Heart right ventricle (tissue), 16 donors: ENCODE data around the gene SLC38A11. TPM values are rescaled to one million over a fixed set of nuclear protein-coding genes. Genes with fewer than 3 reads are reported as not detected.
"Not testable (repeated sequence)": the region's sequence is repeated elsewhere in the genome, so short reads cannot be mapped to it uniquely, and the experiment has no call there.

Experiments used
- ATAC-seq, 8 donors: fragments of 200-7000 bp; cut with Tn5 transposase; one replicate each; pipeline ENCODE4 v1.9.1; 2020; ENCODE audit warnings: mild to moderate bottlenecking in 8 of 8, moderate library complexity in 8 of 8, moderate number of reproducible peaks in 1 of 8
- DNase-seq, 2 donors: peaks; one replicate each; pipeline ENCODE4 v3.0.0-alpha.2; 2020
- H3K27ac ChIP-seq, 10 donors: fragments of 200-600 bp; sonication (generic) in 2 of 10; one replicate each; pipeline versions ENCODE4 v1.5.0 to v1.8.0; 2020 to 2022; ENCODE audit warnings: mild to moderate bottlenecking in 3 of 10
- H3K27me3 ChIP-seq, 7 donors: fragments of 200-600 bp; one replicate each; pipeline ENCODE4 v1.8.0; 2021 to 2022; ENCODE audit warnings: mild to moderate bottlenecking in 2 of 7
- H3K36me3 ChIP-seq, 9 donors: fragments of 200-600 bp; sonication (generic) in 1 of 9; one replicate each; pipeline versions ENCODE4 v1.5.0 to v1.8.0; 2020 to 2022; ENCODE audit warnings: mild to moderate bottlenecking in 2 of 9
- H3K4me1 ChIP-seq, 9 donors: fragments of 200-600 bp; sonication (generic) in 1 of 9; one replicate each; pipeline versions ENCODE4 v1.5.0 to v1.8.0; 2020 to 2022; ENCODE audit warnings: mild to moderate bottlenecking in 4 of 9
- H3K4me3 ChIP-seq, 10 donors: fragments of 200-600 bp; sonication (generic) in 2 of 10; one replicate each; pipeline versions ENCODE4 v1.5.0 to v1.8.0; 2020 to 2022; ENCODE audit warnings: mild to moderate bottlenecking in 7 of 10, moderate library complexity in 2 of 10
- H3K9me3 ChIP-seq, 11 donors: fragments of 200-600 bp in 10 of 11; sonication (generic) in 2 of 11; one replicate each; pipeline versions ENCODE4 v1.5.0 to v1.8.0; 2013 to 2022; ENCODE audit warnings: mild to moderate bottlenecking in 2 of 11, control low read depth in 1 of 11, moderate library complexity in 1 of 11
- WGBS, 2 donors: extraction: QIAGEN DNeasy Blood & Tissue Kit; methylation state at CpG; one replicate each; pipeline ENCODE4 v1.1.7; 2013; ENCODE audit warnings: inconsistent platforms in 1 of 2; 5-methylcytosine and 5-hydroxymethylcytosine counted together
- intact Hi-C, 10 donors: fragments of 100-400 bp; cut with DNase I; formaldehyde crosslinking; loops; one replicate each; pipeline versions ENCODE4 v1.11.1 to v1.14.2; 2022
- long read RNA-seq, 3 donors: library from polyadenylated mRNA; unstranded; transcript quantifications; one replicate each; pipeline ENCODE4 v2.0.0, GENCODE V29; 2020 to 2021
- polyA plus RNA-seq, 2 donors: library from polyadenylated mRNA; stranded (reverse); fragments of 200-250 nt; gene quantifications; one replicate each; pipeline ENCODE4 v1.2.3, GENCODE V29; 2013
- total RNA-seq, 10 donors: library from RNA; stranded (reverse); fragmentation: NEBNext Ultra II Directional in 3 of 10; extraction: Animal tissue kit (Norgen Biotek cat#: 25700) in 3 of 10; gene quantifications; one replicate each; pipeline versions ENCODE4 v1.2.1 to v1.2.4, GENCODE V29; 2021 to 2023
- TF ChIP-seq, protein P1 (sequence below), 9 donors: fragments of 200-600 bp; sonication (generic) in 2 of 9; IDR thresholded peaks; one replicate each; pipeline versions ENCODE4 v1.5.0 to v1.8.0; 2021 to 2022; ENCODE audit warnings: antibody characterized with exemption in 9 of 9, mild to moderate bottlenecking in 5 of 9, moderate library complexity in 1 of 9
- donor health status: Arrhythmogenic right ventricular cardiomyopathy.
- donor health status: ischemic (EF 13 %, LVEDD 7.1; RV severe dilation, severe dysfunction).
- donor health status: healthy with polysubstance abuse.
- donor health status: DM: no; HTN: yes; CAD: no.
- donor health status: DM: no; HTN: no; CAD: no.
- donor health status: ischemic (EF 25% LVEDD 6.9; RV normal size, moderate dysfunction).
- donor health status: ischemic (EF 25% LVEDD 5.7; RV mildly dilated, moderate dysfunction).
- donor health status: healthy.
- donor health status: DM: yes; HTN: yes; CAD: no.
- donor health status: Ischemic cardiomyopathy.
- donor health status: ischemic (EF 35%, LVEDD 5.7; RV mildly dilated, moderate dysfunction).
- donor health status: nonischemic (EF 11% LVEDD 7.7; RV severe dilation, severe dysfunction).
- donor health status: DM: yes; HTN: yes; CAD: no.
- donor health status: PGD.
- donor health status: ischemic (EF 29% LVEDD 5.4; RV normal size, mild dysfunction).
- donor health status: nonischemic (EF 23%, LVEDD 6.1; RV moderate dilation, normal function).

The SLC38A11 gene, protein sequence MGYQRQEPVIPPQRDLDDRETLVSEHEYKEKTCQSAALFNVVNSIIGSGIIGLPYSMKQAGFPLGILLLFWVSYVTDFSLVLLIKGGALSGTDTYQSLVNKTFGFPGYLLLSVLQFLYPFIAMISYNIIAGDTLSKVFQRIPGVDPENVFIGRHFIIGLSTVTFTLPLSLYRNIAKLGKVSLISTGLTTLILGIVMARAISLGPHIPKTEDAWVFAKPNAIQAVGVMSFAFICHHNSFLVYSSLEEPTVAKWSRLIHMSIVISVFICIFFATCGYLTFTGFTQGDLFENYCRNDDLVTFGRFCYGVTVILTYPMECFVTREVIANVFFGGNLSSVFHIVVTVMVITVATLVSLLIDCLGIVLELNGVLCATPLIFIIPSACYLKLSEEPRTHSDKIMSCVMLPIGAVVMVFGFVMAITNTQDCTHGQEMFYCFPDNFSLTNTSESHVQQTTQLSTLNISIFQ
- total RNA-seq (1 to 10 TPM in 1 of 10 donors, under 1 TPM in 8, not detected in 1; 0.11 to 1.4 (median 0.45) TPM), polyA plus RNA-seq (1 to 10 TPM in 1 of 2 donors, under 1 TPM in 1; 0.43 to 3.0 TPM)
- long read RNA-seq, donor 1: 0 reads
- long read RNA-seq, donor 2: 0 reads
- long read RNA-seq, donor 3: 0 reads

- 9 to 12% methylated on average over 34 of the region's 34 CpGs for WGBS, 2 donors
- Histone ChIP-seq H3K27ac (no peak within 1 kb of the TSS), H3K4me3 (peak within 1 kb of the TSS; percentile 14 to 54 (median 43)), H3K36me3 (no peaks in the 10 kb centered on the region), H3K9me3 (no peaks in the 10 kb centered on the region), H3K27me3 (peaks cover 0 to 38% (median 18%) of the 10 kb centered on the region in 7 donors), H3K4me1 (peaks cover 0 to 8% (median 0%) of the 10 kb centered on the region in 9 donors)
- DNase-seq (peak; percentile 9 to 33), ATAC-seq (peak; percentile 38 to 92 (median 71))
- TF ChIP-seq, protein P1, sequence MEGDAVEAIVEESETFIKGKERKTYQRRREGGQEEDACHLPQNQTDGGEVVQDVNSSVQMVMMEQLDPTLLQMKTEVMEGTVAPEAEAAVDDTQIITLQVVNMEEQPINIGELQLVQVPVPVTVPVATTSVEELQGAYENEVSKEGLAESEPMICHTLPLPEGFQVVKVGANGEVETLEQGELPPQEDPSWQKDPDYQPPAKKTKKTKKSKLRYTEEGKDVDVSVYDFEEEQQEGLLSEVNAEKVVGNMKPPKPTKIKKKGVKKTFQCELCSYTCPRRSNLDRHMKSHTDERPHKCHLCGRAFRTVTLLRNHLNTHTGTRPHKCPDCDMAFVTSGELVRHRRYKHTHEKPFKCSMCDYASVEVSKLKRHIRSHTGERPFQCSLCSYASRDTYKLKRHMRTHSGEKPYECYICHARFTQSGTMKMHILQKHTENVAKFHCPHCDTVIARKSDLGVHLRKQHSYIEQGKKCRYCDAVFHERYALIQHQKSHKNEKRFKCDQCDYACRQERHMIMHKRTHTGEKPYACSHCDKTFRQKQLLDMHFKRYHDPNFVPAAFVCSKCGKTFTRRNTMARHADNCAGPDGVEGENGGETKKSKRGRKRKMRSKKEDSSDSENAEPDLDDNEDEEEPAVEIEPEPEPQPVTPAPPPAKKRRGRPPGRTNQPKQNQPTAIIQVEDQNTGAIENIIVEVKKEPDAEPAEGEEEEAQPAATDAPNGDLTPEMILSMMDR (IDR thresholded peaks at IDR 0.05): no peak
- intact Hi-C loops: no loop called here
These were observed at the start of gene SLC38A11 for GRCh38 chr2:164954954-164955701. TSS of gene SLC38A11 (minus strand) at chr2:164955525. CDS start at chr2:164955247, 278 bp downstream.

- Histone ChIP-seq H3K4me1 (peaks cover 0 to 11% (median 0%) of the 10 kb centered on the region in 9 donors), H3K27me3 (no peaks in the 10 kb centered on the region), H3K36me3 (no peaks in the 10 kb centered on the region), H3K9me3 (no peaks in the 10 kb centered on the region), H3K27ac (no peak overlapping the region), H3K4me3 (no peak overlapping the region)
- no peak for DNase-seq
- intact Hi-C loops: loop anchor here in 2 of 10 donors (5.0 kb wide), 2 partner anchors 199 to 289 kb away; partner anchors contain the start of gene SCN3A (in 1 of the 2)
- TF ChIP-seq, protein P1 (IDR thresholded peaks at IDR 0.05): no peak
- ATAC-seq: no peak
- WGBS, 2 donors: 85 to 87% methylated on average over 24 of the region's 24 CpGs
These were observed 48.3 kb upstream of the SLC38A11 start for GRCh38 chr2:165003443-165004130.

DNA sequence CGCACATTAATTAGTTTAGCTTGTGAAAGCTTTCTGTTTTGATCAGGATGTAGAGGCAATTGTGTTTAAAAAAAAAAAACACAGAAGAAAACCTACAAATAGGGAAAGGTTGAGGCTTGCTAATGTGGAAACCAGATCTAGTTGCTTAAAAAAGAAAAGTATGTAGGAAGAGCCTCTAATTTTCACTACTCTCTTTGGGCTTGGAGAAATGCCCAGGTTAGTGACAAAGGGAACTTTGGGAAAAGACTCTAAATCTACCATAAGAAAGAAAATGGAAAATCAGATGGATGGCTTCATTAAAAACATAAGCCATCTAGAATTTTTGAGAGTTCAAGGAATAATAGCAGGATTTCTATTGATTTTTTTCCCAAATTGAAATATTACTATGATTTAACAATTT is 47.3 kb upstream of the SLC38A11 start:
- TF ChIP-seq, protein P1 (IDR thresholded peaks at IDR 0.05): no peak
- no peak for DNase-seq
- Histone ChIP-seq H3K4me3 (no peak overlapping the region), H3K27me3 (no peaks in the 10 kb centered on the region), H3K4me1 (peaks cover 0 to 11% (median 0%) of the 10 kb centered on the region in 9 donors), H3K36me3 (no peaks in the 10 kb centered on the region), H3K9me3 (no peaks in the 10 kb centered on the region), H3K27ac (peak overlapping the region in 1 of 10 donors; percentile 12)
- intact Hi-C loops: loop anchor here in 2 of 10 donors (5.0 kb wide), 2 partner anchors 200 to 290 kb away; partner anchors contain the start of gene SCN3A (in 1 of the 2)
- WGBS, 2 donors: 59 to 66% methylated on average over 1 of the region's 1 CpG
- peak in 1 of 8 donors; percentile 30 for ATAC-seq

- not testable (repeated sequence) for H3K27me3 ChIP-seq, H3K9me3 ChIP-seq, H3K27ac ChIP-seq, ATAC-seq, H3K36me3 ChIP-seq, DNase-seq, H3K4me3 ChIP-seq
- intact Hi-C loops: loop anchor here in 4 of 10 donors (5.0 to 10.0 kb wide), 3 partner anchors 293 to 300 kb away; no protein-coding TSS in a partner anchor
- peaks cover 0 to 18% (median 9%) of the 10 kb centered on the region in 9 donors for H3K4me1 ChIP-seq
- 98% methylated on average over 36 to 43 of the region's 43 CpGs for WGBS, 2 donors
These were observed 39.5 kb upstream of the SLC38A11 start for GRCh38 chr2:164994664-164995299.
